HG02588 (cell line): ENCODE data around the gene AHDC1.

Experiments
- ATAC-seq: cut with Tn5 transposase; IDR thresholded peaks from one replicate; pipeline ENCODE4 v1.9.1; 2021; ENCODE audit warnings: mild to moderate bottlenecking, moderate library complexity; ENCODE audit not compliant: unreplicated experiment

The AHDC1 gene

DNA sequence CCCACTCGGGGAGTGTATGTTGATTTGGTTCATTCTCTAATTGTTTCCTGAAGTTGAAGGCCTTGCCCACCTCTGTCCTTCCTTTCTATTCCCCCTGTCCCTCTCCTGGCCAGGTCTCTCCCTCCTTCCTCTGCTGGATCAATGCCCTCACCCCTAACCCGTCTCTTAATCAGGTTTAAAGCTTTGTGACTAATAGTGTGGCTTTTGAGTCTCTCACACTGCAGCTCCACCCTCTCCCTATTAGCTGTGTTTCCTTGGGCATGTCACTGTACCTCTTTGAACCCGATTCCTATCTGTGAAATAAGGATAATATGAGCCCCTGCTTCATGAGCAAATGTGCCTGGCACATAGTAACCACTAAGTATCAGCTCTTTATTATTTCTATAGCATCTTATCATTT is 20.5 kb downstream of the AHDC1 start:
- ATAC-seq: no peak

DNA sequence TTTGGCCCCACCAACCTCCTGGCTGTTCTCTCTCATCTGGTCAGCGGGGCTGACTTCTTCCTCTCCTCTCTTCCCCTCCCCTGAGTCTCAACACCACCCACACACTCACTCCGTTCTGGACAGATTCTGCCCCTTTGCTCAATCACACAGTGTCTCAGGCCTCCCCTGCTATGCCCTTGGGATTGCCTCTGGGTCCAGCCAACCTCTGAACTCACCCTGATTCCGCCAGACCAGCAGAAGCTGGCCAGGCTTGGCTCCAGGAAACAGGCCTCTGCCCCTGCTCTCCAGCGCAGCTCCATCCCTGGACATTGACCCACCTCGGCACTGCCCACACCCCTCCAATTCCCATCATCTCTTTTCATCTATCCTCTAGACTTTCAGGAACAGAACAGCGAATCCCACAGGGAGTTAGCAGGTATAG is 22.1 kb downstream of the AHDC1 start:
- no peak for ATAC-seq

- ATAC-seq: no peak
These were observed 26.3 kb downstream of the AHDC1 start for GRCh38 chr1:27577504-27578188.

GRCh38 chr1:27576806-27577227 is 27.1 kb downstream of the AHDC1 start:
- no peak for ATAC-seq

DNA sequence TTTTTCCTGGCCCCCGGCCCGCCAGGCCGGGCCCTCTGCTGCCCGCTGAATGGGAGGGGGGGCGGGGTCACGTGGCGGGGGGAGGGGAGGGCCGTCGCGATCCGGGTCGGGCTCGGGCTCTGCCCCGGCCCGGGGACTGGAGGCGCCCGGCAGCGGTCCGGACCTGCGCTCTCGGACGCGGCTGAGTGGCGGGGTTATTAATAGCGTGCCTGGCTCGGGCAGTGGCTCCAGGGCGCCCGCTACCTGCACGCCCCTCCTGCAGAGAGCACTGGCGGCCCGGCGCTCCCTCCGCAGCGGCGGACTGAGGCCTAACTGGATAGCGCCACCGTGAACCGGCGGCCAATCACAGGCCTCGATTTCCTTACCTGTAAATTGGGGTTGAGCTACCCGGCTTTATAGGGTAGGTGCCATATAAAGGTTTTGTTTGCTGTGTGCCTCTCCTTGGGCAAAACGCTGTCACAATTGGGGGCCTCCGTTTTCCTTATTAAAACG is 28.1 kb downstream of the AHDC1 start:
- ATAC-seq: no peak

GRCh38 chr1:27574871-27575831 is 28.8 kb downstream of the AHDC1 start:
- no peak for ATAC-seq

DNA sequence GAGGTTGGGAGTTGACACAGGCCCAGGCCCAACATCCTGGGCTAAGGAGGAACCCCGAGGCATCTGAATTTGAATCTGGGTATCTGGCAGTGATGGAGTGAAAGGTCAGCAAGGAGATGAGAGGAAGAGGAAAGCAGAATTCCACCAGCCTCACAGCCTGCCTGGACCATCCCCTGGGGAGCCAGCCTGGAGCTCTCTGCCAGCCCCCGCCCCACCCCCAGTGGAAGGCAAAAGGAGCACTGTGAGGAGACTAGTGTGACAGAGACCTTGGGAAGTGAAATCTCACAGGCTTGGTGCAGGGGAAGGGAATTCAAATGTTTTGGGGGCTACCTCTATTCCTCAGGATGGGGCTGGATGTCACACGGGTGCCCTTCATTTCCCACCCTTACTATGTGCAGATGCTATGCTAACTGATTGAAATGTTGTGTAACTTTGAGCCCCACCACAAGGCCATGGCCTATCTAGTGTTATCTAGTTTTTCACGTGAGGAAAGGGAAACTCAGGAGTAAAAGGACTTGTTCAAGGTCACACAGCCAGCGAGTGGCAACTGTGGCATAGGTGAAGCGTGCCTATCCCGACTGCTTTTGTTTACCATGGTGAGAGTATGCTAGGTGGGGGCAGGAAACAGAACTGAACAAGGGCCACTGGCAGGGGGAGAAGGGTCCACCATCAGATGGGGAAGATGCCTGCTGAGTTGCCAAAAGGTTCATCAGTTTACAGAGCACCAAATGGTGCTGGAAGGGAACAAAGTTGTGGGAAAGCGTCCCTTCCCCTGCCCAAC is 29.8 kb downstream of the AHDC1 start:
- ATAC-seq: no peak

DNA sequence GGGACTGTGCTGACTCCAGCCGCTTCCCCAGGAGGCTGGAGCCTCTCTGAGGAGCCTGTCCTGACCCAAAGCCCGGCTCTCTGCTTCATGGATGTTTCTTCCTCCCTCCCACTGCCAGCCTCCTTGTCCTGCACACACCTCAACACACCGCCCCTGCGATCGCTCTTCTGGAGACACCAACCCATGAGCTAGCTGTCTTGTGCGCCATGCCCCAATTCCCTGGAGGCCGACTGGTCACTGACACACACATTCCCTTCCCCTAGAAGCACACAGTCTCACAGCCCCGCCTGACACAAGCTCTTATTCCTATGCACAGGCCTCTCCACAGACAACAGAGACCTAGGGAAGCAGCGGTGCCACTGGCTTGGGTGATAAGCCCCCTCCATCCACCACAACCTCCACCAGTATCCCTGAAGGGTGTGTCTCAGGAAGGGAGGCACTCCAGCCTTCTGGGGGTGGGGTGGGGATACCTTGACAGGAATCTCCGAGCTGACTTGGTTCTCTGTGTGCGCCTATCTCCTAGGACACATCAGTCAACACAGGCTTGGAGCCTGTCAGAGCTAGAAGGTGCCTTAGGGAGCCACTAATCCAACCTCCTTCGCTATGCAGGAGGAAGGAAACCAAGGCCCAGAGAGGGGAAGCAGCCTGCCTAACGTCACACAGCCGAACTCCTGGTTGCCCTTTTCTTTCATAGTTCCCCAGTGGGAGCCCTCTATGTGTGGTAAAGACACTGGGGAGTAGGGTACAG is 31.1 kb downstream of the AHDC1 start:
- no peak for ATAC-seq

- ATAC-seq: no peak
These were observed 31.8 kb downstream of the AHDC1 start for GRCh38 chr1:27572019-27572678.

DNA sequence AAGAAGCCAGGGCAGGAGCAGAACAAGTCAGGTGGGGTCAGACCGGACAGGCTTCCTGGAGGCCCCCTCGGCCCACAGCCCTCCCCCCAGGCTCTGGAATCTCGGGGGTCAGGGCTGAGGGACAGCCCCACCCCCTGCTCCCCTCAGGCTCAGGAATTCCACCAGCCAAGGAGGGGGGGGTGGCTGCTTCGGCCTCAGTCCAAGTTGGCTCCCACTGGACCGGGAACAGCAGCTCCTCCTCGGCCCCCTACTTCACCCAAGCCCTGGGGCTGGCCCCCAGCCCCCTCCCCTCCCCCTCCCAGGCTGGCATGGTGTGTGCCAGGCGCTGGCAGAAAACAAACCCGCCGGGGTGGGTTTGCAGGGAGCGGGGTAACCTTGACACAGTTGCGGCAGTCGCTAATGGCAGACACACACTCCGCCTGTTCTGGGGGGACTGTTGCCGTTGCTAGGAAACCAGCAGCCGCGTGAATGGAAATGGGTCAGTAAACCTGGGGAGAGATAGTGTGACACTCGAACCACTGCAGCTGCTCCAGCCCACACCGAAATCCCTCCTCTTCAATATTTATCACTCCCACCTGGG is 32.4 kb downstream of the AHDC1 start:
- no peak for ATAC-seq

- no peak for ATAC-seq
These were observed 33.2 kb downstream of the AHDC1 start for GRCh38 chr1:27570784-27571183.

- no peak for ATAC-seq
These were observed 33.6 kb downstream of the AHDC1 start for GRCh38 chr1:27570356-27570755.

DNA sequence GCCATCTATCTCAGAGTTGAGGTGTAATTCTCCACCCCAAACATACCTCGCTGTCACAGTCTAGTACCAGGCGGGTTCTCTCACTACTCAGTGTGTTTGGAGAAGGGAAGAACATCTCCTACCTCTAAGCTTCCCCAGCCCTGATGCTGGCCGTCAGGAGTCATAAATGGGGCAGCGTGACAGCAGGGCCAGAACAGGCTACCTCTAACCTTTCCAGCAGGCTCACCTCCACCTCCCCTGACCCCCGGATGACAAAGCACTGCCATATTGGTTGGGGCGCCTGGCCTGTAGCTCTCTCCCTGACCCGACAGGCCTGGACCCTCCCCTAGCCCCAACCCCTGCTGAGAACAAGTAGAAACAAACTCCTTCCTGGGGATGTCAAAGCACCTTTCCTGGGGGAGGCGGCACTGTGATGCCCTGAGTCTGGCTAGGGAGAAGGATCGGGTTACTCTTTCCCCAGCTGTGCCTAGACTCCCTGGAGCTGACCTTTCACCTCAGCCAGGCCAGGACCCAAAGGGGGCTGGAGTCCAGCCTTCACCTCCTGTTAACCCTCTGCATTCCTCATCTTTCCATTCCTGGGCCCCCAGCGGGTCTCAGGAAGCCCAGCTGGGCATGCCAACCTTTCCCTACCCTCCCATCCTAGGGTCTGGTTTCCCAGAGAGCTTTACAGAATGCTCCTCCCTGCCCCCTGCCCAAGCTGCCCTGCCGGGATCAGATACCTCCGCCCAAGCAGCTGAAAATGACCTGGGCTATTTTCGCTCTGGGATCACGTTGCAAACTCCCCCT is 34.2 kb downstream of the AHDC1 start:
- no peak for ATAC-seq

DNA sequence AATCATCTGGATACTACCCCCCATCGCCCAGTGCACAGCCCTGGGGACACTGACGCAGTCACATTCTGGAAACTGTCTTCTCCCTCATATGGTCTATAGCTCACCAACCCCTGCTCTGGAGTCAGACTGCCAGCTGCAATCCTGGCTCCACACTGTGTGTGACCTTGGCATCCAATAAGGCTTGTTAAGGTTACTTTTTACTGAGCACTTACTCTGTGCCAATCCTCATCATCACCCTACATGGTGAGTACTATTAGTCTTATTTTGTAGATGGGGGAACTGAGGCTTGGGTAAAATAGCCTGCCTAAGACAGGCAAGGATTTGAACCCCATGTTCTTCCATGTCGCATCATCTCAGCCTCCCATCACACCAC is 34.9 kb downstream of the AHDC1 start:
- no peak for ATAC-seq

GRCh38 chr1:27568300-27569087 is 35.5 kb downstream of the AHDC1 start:
- ATAC-seq: peak; percentile 85

- ATAC-seq: no peak
These were observed 36.0 kb downstream of the AHDC1 start for GRCh38 chr1:27567971-27568299.

GRCh38 chr1:27567146-27567526 is 36.8 kb downstream of the AHDC1 start:
- no peak for ATAC-seq

DNA sequence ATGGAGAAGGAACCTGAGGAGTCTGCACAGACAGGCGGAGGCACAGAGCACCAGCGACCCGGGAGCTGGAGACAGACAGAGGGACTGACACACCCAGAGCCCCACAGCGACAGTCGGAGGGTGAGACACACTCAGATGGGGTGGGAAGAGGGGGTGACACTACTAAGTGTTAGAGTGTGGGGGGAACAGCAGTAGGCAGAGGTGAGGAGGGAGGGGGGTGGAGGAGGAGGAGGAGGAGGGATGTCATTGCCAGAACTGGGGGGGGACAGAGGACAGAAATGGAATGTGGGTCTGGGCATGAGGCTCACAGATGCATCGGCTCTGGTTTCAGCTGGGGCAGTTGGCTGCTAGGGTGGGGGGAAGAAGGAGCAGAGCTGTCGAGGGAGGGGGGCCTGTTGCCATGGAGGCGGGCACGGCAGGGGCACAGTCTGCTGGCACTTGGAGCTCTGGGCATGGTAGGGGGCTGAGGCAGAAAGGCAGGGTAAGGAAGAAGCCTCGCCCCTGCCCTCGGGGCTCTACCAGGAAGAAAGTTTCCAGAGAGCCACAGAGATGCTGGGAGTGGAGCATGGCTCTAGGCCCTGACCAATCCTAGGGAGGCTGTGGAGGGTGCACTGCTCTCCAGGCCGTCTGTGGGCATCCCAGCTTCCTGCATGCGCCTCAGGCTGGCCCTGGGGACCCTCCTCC is 37.3 kb downstream of the AHDC1 start:
- no peak for ATAC-seq
